Germinal center (tissue), 1 donor: ENCODE data around the gene BACH1.
A peak's percentile ranks its signal among the peaks of the same experiment; 100 is the strongest.
"Not testable (repeated sequence)": the region's sequence is repeated elsewhere in the genome, so short reads cannot be mapped to it uniquely, and the experiment has no call there.

ENCODE experiments used
- DNase-seq: peaks from one replicate; pipeline ENCODE4 v3.0.0; 2012; ENCODE audit warnings: mixed read lengths, low spot score

BACH1 gene

GRCh38 chr21:29346771-29347170 lies 48.0 kb downstream of the BACH1 start:
- no peak for DNase-seq

GRCh38 chr21:29347274-29347681 lies 48.6 kb downstream of the BACH1 start:
- no peak for DNase-seq

DNA sequence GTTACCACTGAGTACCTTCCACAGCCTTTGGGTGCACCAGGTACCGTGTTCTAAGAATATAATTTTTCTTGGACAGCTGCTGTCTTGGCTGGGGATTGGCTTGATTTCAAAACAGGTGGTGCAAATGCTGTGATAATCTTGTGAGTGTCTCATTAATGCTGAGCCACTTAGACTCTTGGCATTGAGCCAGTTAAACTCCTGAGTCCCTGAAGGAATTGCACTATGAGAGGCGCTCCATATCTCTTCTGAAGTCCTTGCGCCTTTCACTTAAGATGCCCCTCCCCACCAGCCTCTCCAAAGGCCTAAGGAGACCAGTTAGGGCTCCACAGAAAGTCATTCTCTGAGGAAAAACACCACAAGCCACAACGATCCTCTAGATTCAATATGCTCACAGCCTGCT lies 51.0 kb downstream of the BACH1 start:
- no peak for DNase-seq

GRCh38 chr21:29350246-29350779 lies 51.6 kb downstream of the BACH1 start:
- no peak for DNase-seq

DNA sequence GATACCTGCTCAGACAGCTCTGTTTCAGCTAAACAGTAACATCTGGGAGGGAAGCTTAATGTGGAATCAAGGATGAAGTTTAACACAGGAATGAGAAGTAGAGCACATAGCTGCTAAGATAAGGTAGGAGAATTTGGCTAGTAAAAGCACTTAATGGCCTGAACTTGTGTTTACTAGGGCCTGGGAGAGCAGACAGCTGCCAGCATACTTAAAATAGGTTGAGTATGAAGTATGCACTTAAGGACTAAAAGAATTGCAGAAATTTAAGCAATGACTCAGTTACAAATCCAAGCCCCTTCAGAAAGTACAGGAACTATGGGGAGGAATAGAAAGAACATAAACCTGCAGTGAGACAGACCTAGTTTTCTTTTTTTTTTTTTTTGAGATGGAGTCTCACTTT lies 53.0 kb downstream of the BACH1 start:
- DNase-seq: no peak

GRCh38 chr21:29355043-29355710 lies 56.5 kb downstream of the BACH1 start:
- not testable (repeated sequence) for DNase-seq

DNA sequence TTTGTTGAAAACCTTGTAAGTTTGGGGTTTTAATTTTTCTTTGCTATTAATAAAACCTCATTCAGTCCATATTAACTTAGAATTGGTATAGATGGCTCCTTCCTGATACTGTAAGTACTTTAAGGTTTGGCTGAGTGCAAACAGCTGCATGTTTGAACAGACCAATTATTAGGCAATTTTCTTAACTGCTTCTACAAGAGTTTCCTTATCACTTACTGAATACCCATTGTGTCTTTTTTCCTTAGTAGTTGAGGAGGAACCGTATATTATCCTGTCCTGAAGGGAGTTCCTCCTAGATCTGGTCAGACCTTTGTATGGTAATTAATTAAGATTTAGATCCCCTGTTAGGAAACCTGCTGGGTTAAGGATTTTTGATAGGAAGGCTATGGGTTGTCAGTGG lies 57.6 kb downstream of the BACH1 start:
- not testable (repeated sequence) for DNase-seq

- DNase-seq: not testable (repeated sequence)
Observed at GRCh38 chr21:29356810-29357209, 58.1 kb downstream of the BACH1 start.

GRCh38 chr21:29359718-29360117 lies 61.0 kb downstream of the BACH1 start:
- no peak for DNase-seq

- DNase-seq: no peak
Observed at GRCh38 chr21:29360799-29361765, 62.4 kb downstream of the BACH1 start.

GRCh38 chr21:29362758-29363157 lies 64.0 kb downstream of the BACH1 start:
- no peak for DNase-seq

DNA sequence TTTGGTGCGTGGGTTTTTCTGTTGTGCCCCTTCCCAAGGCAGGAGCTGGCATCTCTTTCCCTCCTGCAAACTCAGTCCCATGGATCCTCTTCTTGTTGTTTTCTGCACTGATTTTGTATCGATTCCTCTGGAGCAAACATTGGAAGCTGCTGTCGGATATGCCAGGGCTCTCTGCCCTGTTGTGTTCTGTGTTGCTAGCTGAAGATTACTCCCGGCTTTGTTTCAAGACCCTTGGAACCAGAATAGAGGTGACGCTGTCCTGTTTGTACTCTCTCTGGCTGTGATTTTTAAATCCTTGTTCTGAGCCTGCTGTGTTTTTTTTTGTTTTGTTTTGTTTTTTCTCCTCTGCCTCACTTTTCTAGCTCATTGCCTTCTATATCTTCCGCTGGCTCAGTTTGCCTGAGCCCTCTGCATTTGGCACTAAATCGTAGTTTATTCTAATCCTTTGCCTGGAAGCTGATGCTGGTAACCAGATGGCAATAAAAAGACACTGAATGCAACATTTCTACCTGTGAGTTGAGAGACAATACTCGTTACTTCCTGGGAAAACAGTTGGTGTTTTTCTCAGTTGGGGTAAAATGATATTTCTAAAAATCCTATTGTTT lies 67.0 kb downstream of the BACH1 start:
- DNase-seq: no peak

DNA sequence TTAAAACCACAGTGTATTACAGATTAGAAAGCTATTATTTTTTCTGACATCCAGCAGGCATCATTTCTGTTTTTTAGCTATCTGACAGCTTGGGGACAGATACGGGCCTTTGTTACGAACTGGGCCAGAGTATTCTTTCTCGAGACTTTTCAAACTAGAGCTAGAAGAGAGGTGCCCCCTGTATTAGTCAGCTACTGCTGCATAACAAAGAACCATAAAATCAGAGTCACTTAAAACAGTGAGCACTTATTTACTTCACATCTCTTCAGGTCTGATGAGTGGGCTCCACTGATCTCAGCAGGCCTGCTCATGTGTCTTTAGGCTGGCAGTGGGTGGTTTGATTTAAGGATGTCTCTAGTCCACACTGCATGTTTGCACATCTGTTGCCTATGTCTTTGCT lies 67.8 kb downstream of the BACH1 start:
- DNase-seq: no peak

DNA sequence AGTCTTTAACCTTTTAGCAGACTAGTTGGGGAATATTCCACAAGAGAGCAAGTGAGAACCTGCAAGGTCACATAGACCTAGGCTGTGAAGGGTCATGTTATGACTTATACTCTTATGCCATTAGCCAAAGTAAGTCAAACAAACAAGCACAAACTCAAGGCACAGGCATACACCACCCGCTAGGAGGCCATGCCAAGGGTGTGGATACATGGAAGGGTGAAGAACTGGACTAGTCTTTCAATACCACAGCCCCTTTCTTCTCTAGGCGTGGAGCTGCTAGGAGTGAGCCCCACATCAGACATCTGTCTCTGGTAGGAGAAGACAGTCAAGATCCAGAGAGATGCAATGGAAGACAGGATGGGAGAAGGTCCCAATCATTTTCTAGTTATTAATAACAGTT lies 68.6 kb downstream of the BACH1 start:
- no peak for DNase-seq

- no peak for DNase-seq
Observed at GRCh38 chr21:29368906-29369305, 70.2 kb downstream of the BACH1 start.

DNA sequence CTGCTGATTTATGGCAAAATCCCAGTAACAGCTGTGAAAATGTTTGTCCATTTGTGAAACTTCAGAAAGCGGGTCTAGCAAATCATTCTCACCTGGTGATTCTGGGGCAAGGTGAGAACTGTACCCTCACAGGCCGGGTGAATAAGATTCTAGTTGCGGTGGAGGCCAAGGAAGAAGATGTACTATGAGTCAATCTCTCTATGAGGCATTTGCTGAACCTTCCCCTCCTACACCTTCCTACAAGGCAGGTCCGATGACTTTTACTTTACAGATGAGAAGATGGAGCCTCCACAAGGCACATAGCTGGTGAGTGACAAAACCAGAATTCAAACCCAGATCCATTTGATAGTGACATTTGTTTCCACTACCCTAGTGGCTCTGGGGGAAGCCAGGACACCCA lies 72.7 kb downstream of the BACH1 start:
- DNase-seq: no peak

DNA sequence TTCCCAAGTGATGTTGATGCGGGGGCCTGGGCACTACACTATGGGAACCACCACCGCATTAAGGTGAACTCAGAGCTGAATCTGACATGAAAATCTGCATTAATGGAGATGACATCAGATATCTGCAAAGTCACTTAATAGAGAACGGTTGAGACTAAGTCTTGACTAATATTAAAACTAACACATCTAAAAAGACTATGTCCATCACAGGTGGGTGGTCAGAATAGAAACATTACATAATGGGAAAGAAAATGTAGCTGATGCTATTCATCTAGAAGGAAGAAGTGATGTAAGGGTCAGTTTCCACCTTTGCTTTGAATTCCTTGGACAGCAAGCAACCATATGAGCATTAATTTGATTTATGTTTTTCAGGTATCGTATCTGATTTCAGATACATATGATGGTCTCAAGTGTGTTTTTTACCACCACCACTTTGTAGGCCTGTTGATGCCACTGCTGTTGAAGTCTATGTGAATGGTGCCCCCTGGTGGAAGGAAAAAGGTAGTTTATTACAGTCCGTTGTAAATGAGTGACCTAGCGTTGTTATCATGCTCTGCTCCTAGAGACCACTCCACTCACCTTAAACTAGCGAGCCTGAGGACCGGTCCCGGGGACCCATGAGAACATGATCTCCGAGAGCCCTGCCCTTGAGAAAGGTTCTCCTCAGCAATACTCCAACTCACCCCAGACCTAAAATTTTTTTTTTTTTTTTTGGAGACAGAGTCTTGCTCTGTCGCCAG lies 73.5 kb downstream of the BACH1 start:
- peak; percentile 72 for DNase-seq

DNA sequence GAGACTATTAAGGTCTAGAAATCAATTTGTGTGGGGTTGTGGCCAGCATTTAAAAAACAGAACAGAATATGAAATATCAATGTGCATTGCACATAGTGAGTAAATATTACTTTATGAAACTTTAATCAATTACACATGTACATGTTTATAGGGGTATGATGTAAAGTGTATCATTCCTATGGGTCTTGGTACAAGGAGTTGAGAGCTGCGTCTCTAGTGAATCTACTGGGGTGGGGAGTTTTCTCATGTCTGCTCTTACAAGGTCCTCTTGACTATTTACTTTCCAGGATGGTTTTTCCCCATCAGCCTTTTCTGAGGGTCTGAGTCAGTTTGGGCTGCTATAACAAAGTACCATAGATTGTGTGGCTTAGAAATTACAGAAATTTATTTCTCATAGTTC lies 75.8 kb downstream of the BACH1 start:
- no peak for DNase-seq

GRCh38 chr21:29376556-29376955 lies 77.8 kb downstream of the BACH1 start:
- peak; percentile 72 for DNase-seq

DNA sequence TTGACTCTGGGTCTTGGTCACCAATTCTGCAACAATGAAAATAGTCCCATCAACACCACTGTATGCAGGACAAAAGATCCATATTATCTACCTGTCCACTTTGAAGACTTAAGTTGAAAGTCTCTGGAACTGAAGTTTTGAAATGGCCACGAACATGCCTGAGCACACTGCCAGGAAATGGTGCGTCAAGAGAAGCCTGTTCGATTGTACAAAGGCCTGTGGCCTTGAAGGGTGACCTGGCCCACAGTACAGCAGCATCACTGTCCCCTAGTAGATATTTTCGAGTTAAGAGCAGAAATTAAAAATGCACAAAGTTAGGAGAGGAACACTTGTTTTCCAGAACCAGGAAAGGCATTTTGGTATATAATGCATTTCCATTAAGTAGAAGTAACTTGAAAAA lies 78.5 kb downstream of the BACH1 start:
- DNase-seq: no peak

DNA sequence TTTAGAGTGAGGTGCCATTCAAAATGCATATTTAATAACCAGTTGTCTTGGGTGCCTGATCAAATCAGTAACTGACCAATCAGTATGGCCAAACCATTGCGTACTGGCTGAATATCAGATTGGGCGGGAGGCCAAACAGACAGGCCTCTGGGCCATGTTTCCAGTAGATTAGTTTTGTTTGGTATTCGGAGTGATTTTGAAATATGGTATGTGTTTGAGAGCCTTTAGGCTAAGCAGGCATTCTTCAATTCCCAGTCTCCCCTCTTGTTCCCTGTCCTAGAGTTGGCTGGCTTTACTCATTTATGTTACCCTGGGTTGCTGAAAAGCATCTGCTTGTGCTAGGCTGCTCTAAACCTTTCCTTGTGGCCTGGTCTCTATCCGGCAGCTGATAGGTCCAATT lies 80.1 kb downstream of the BACH1 start:
- no peak for DNase-seq

GRCh38 chr21:29379517-29380054 lies 80.9 kb downstream of the BACH1 start:
- DNase-seq: no peak
